ENCODE results near the gene MINDY4. TPM values are rescaled to one million over a fixed set of nuclear protein-coding genes. Genes with fewer than 3 reads are reported as not detected.

Gene MINDY4
- total RNA-seq, 1 donor from 2014 or later = 4.4 TPM

DNA sequence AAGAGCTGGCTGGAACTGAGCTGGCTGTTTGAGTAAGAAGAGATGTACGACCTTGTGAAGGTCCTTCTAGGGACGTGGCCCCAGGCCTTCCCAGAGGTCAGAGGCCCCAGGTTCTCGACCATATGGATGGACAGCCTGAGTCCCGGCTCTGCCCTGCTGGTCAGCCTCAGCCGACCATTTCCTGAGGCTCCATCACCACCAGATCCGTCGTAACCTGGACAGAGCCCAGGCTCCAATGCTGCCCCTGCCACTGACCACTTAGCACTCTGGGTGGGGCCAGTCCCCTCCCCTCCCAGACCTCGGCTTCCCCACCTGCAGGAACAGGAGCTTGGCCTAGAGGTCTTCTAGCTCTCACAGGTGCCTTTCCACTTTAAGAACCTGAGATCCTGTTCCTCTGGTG is 29.9 kb upstream of the MINDY4 start:
- peaks cover 55% of the 10 kb centered on the region for H3K27me3 Mint-ChIP-seq (ENCODE audit: unreplicated experiment)

DNA sequence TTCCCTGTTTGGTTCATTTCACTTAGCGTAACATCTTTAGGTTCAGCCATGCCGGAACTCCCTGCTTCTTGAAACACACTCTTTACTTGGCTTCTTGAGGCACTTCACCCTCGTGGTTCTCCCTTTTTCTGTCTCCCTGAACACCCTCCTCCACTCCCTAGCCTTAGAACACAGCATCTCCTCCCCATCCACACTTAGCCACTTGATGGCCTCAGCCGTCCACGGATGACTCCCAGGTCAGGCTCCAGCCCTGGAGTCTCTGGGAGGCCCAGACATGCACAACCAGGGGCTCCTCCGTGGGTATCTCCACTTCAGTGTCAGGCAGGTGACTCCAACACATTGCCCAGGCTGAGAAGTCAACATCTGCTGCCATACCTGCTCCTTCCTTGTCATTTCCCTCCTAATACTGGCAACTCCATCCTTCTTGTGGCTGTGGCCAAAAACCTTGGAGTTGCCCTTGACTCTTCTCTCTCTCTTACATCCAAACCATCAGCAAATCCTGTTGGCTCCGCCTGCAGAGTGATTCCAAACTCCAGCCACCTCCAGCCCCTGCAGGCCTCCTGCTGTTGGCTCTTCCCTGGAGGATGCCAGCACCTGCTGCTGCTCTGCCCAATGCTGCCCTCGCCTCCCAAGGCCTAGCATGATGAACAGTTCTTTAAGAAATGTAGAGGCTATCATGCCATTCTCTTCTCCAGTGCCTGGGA is 27.7 kb upstream of the MINDY4 start:
- Mint-ChIP-seq H3K36me3 (ENCODE audit: unreplicated experiment) (no peaks in the 10 kb centered on the region), H3K27ac (ENCODE audit: unreplicated experiment) (no peak overlapping the region), H3K9me3 (ENCODE audit: unreplicated experiment) (no peaks in the 10 kb centered on the region), H3K27me3 (ENCODE audit: unreplicated experiment) (peaks cover 50% of the 10 kb centered on the region), H3K4me1 (ENCODE audit: unreplicated experiment) (peaks cover 4% of the 10 kb centered on the region), H3K4me3 (ENCODE audit: unreplicated experiment) (no peak overlapping the region)
- no peak for DNase-seq (ENCODE audit: extremely low spot score, unreplicated experiment)
- TF ChIP-seq, protein P1, sequence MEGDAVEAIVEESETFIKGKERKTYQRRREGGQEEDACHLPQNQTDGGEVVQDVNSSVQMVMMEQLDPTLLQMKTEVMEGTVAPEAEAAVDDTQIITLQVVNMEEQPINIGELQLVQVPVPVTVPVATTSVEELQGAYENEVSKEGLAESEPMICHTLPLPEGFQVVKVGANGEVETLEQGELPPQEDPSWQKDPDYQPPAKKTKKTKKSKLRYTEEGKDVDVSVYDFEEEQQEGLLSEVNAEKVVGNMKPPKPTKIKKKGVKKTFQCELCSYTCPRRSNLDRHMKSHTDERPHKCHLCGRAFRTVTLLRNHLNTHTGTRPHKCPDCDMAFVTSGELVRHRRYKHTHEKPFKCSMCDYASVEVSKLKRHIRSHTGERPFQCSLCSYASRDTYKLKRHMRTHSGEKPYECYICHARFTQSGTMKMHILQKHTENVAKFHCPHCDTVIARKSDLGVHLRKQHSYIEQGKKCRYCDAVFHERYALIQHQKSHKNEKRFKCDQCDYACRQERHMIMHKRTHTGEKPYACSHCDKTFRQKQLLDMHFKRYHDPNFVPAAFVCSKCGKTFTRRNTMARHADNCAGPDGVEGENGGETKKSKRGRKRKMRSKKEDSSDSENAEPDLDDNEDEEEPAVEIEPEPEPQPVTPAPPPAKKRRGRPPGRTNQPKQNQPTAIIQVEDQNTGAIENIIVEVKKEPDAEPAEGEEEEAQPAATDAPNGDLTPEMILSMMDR (IDR thresholded peaks at IDR 0.05) = peak; percentile 40

More for the DNA sequence above, 29.9 kb upstream of the MINDY4 start:
- no peak overlapping the region for H3K27ac Mint-ChIP-seq (ENCODE audit: unreplicated experiment)
- H3K9me3 Mint-ChIP-seq (ENCODE audit: unreplicated experiment) = no peaks in the 10 kb centered on the region
- H3K4me1 Mint-ChIP-seq (ENCODE audit: unreplicated experiment) = peaks cover 4% of the 10 kb centered on the region
- no peaks in the 10 kb centered on the region for H3K36me3 Mint-ChIP-seq (ENCODE audit: unreplicated experiment)
- H3K4me3 Mint-ChIP-seq (ENCODE audit: unreplicated experiment) = no peak overlapping the region
- TF ChIP-seq, protein P1 (IDR thresholded peaks at IDR 0.05) = no peak
- no peak for DNase-seq (ENCODE audit: extremely low spot score, unreplicated experiment)

DNA sequence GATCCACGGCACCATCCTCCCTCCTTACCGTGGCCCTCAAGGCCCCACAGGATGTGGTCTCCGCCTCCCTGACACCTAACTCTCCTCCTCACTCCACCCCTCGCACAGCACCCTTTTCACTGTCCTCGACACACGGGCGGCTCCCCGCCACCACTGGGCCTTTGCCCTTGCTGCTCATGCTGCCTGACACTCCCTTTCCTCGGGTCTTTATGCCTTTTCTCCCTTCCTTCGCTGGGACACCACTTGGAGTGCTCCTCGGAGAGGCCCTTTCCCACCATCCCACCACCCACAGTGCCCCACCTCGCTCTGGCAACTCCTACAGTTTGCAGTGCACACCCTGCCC is 27.2 kb upstream of the MINDY4 start:
- TF ChIP-seq, protein P1 (IDR thresholded peaks at IDR 0.05) = no peak
- DNase-seq (ENCODE audit: extremely low spot score, unreplicated experiment) = no peak

DNA sequence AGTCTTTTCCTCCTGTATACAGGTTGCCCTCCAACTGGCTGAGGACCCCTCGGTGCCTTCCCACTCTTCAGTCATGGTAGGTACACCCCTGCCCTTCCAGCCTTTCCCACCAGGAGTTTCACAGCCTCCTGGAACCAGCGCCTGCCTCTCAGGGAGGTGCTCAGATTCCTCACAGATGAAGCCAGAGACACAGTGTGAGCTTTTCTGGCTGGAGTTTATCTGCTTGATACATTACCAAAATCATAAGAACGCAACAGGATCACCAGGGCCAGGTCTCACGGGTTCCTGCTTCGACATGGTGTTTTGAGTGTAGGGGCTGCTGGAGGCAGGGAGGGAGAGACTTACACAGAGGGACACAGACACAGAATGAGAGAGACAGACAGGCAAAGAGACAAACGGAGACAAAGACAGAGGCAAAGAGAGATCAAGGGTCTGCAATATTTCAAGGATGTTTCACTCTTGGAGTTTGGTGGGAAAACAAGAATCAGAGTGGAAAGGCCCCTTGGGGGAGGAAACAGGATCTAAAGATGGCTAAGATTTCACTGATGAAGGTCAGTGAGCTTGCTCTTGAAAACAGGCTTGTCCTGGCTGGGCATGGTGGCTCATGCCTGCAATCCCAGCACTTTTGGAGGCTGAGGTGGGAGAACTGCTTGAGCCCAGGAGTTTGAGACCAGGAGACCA is 25.8 kb upstream of the MINDY4 start:
- no peaks in the 10 kb centered on the region for H3K9me3 Mint-ChIP-seq (ENCODE audit: unreplicated experiment)
- H3K4me1 Mint-ChIP-seq (ENCODE audit: unreplicated experiment) = peaks cover 7% of the 10 kb centered on the region
- H3K4me3 Mint-ChIP-seq (ENCODE audit: unreplicated experiment) = no peak overlapping the region
- H3K27me3 Mint-ChIP-seq (ENCODE audit: unreplicated experiment) = peaks cover 44% of the 10 kb centered on the region
- no peak overlapping the region for H3K27ac Mint-ChIP-seq (ENCODE audit: unreplicated experiment)
- no peak for DNase-seq (ENCODE audit: extremely low spot score, unreplicated experiment)
- TF ChIP-seq, protein P1 (IDR thresholded peaks at IDR 0.05) = no peak
- H3K36me3 Mint-ChIP-seq (ENCODE audit: unreplicated experiment) = no peaks in the 10 kb centered on the region

More for the DNA sequence above, 27.2 kb upstream of the MINDY4 start:
- H3K36me3 Mint-ChIP-seq (ENCODE audit: unreplicated experiment) = no peaks in the 10 kb centered on the region
- peaks cover 4% of the 10 kb centered on the region for H3K4me1 Mint-ChIP-seq (ENCODE audit: unreplicated experiment)
- H3K27me3 Mint-ChIP-seq (ENCODE audit: unreplicated experiment) = peaks cover 49% of the 10 kb centered on the region
- no peak overlapping the region for H3K27ac Mint-ChIP-seq (ENCODE audit: unreplicated experiment)
- no peaks in the 10 kb centered on the region for H3K9me3 Mint-ChIP-seq (ENCODE audit: unreplicated experiment)
- H3K4me3 Mint-ChIP-seq (ENCODE audit: unreplicated experiment) = no peak overlapping the region

DNA sequence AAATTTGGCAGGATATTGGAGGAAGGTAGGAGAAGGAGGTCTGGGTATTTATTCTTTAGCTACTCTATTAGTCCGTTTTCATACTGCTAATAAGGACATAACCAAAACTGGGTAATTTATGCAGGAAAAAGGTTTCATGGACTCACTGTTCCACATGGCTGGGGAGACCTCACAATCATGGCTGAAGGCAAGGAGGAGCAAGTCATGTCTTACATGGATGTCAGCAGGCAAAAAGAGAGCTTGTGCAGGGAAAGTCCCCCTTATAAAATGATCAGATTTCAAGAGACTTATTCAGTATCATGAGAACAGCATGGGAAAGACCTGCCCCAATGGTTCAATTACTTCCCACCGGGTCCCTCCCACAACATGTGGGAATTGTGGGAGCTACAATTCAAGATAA is 21.2 kb upstream of the MINDY4 start:
- TF ChIP-seq, protein P1 (IDR thresholded peaks at IDR 0.05) = no peak
- H3K27ac Mint-ChIP-seq (ENCODE audit: unreplicated experiment) = peak overlapping the region; percentile 61
- H3K4me1 Mint-ChIP-seq (ENCODE audit: unreplicated experiment) = peaks cover 37% of the 10 kb centered on the region
- H3K4me3 Mint-ChIP-seq (ENCODE audit: unreplicated experiment) = no peak overlapping the region
- peaks cover 20% of the 10 kb centered on the region for H3K27me3 Mint-ChIP-seq (ENCODE audit: unreplicated experiment)
- DNase-seq (ENCODE audit: extremely low spot score, unreplicated experiment) = no peak
- H3K36me3 Mint-ChIP-seq (ENCODE audit: unreplicated experiment) = no peaks in the 10 kb centered on the region
- no peaks in the 10 kb centered on the region for H3K9me3 Mint-ChIP-seq (ENCODE audit: unreplicated experiment)

Data from osteocyte (in vitro differentiated cells).